ENCODE results near the gene TARBP2.

The TARBP2 gene

GRCh38 chr12:53524476-53524875 is 23.4 kb downstream of the TARBP2 start:
- Histone ChIP-seq H3K36me3 (ENCODE audit: control insufficient read depth in 2 of 2, insufficient read depth in 1 of 2, low read length in 2 of 2) (peaks cover 24 to 54% of the 10 kb centered on the region in 2 experiments; a peak in 2 of 3 replicates), H3K9me3 (ENCODE audit: control insufficient read depth, insufficient read depth, low read depth, low read length) (no peaks in the 10 kb centered on the region), H3K4me1 (ENCODE audit: control insufficient read depth, insufficient read depth, low read length) (no peaks in the 10 kb centered on the region), H3K4me3 (ENCODE audit: low read depth, low read length) (no peak overlapping the region), H3K27ac (ENCODE audit: extremely low read depth, low read depth, low read length) (no peak overlapping the region)
- TF ChIP-seq ZNF266 (tag by site-specific recombination; IDR thresholded peaks at IDR 0.05; ENCODE audit: low read depth) (no peak), ZNF48 (tag by site-specific recombination; IDR thresholded peaks at IDR 0.05) (no peak), ZSCAN23 (tag by site-specific recombination; IDR thresholded peaks at IDR 0.05) (no peak)
- CTCF ChIA-PET = interaction anchor here (0.9 kb wide), 1 partner anchor 16 kb away, joined by 3 read pairs; no protein-coding TSS in a partner anchor
- POLR2A ChIA-PET = no interaction called here

DNA sequence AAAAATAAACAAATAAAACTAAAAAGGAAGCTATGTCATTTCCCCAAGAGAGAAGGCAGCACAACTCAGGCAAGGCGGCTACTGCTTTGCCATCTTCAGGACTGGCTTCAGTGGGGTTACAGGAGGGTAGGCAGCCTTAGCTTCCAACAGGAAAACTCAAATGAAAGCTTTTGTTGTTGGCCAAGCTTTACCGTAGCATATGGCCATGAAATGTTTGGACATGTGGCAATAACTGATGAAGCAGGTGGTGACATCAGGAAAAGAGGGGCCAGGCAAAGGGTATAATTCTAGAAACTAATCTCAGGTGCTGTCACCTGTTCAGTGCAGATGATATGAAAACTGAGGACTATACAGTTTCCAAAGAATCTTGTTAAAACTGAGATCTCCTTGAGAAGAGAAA is 29.0 kb downstream of the TARBP2 start:
- ChIA-PET POLR2A (interaction anchor here (0.7 kb wide), 1 partner anchor 195 kb away, joined by 5 read pairs; no protein-coding TSS in a partner anchor), CTCF (interaction anchor here (0.7 kb wide), 1 partner anchor 13 kb away, joined by 4 read pairs; no protein-coding TSS in a partner anchor)
- Histone ChIP-seq H3K27ac (ENCODE audit: extremely low read depth, low read depth, low read length) (no peak overlapping the region), H3K4me3 (ENCODE audit: low read depth, low read length) (no peak overlapping the region), H3K4me1 (ENCODE audit: control insufficient read depth, insufficient read depth, low read length) (no peaks in the 10 kb centered on the region), H3K9me3 (ENCODE audit: control insufficient read depth, insufficient read depth, low read depth, low read length) (no peaks in the 10 kb centered on the region), H3K36me3 (ENCODE audit: control insufficient read depth in 2 of 2, insufficient read depth in 1 of 2, low read length in 2 of 2) (peaks cover 34 to 43% of the 10 kb centered on the region in 2 experiments)
- TF ChIP-seq ZNF548 (tag by site-specific recombination; IDR thresholded peaks at IDR 0.05) (no peak), ZSCAN23 (tag by site-specific recombination; IDR thresholded peaks at IDR 0.05) (no peak), ZNF350 (tag by site-specific recombination; IDR thresholded peaks at IDR 0.05) (no peak), ZNF266 (tag by site-specific recombination; IDR thresholded peaks at IDR 0.05; ENCODE audit: low read depth) (no peak), ZNF391 (tag by site-specific recombination; IDR thresholded peaks at IDR 0.05; ENCODE audit: borderline replicate concordance, low read depth) (no peak), YY2 (tag by site-specific recombination; IDR thresholded peaks at IDR 0.05) (no peak), ZNF324 (tag by site-specific recombination; IDR thresholded peaks at IDR 0.05) (no peak), ZNF2 (tag by site-specific recombination; IDR thresholded peaks at IDR 0.05) (no peak), ZNF362 (tag by site-specific recombination; IDR thresholded peaks at IDR 0.05) (no peak), ZNF202 (tag by site-specific recombination; IDR thresholded peaks at IDR 0.05; ENCODE audit: borderline replicate concordance) (no peak), ZNF157 (tag by site-specific recombination; IDR thresholded peaks at IDR 0.05) (no peak), ZNF654 (tag by site-specific recombination; IDR thresholded peaks at IDR 0.05; ENCODE audit: low read depth) (no peak), GLIS2 (tag by site-specific recombination; IDR thresholded peaks at IDR 0.05) (no peak), GLI2 (tag by site-specific recombination; IDR thresholded peaks at IDR 0.05; ENCODE audit: borderline replicate concordance, low read depth) (no peak), ZNF837 (tag by site-specific recombination; IDR thresholded peaks at IDR 0.05) (no peak), ZNF660 (tag by site-specific recombination; IDR thresholded peaks at IDR 0.05) (no peak), ZNF138 (tag by site-specific recombination; IDR thresholded peaks at IDR 0.05; ENCODE audit: borderline replicate concordance) (no peak)

DNA sequence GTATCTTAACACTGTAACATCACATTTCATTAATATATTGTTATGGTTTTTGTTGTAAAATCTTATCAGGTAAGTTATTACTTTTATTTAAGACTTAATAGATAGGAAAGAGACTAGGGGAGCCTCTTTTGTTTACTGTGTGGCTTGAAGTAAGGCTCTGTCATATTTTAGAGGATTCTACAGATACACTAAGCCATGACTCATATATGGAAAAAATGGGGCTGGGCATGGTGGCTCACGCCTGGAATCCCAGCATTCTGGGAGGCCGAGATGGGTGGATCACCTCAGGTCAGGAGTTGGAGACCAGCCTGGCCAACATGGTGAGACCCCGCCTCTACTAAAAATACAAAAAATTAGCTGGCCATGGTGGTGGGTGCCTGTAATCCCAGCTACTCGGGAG is 29.8 kb downstream of the TARBP2 start:
- POLR2A ChIA-PET = no interaction called here
- TF ChIP-seq ZNF660 (tag by site-specific recombination; IDR thresholded peaks at IDR 0.05) (no peak), ZFP37 (tag by site-specific recombination; IDR thresholded peaks at IDR 0.05) (no peak), ZNF24 (tag by site-specific recombination; IDR thresholded peaks at IDR 0.05) (no peak), ZNF558 (tag by site-specific recombination; IDR thresholded peaks at IDR 0.05) (no peak), ZNF701 (tag by site-specific recombination; IDR thresholded peaks at IDR 0.05) (no peak), ZNF571 (tag by site-specific recombination; IDR thresholded peaks at IDR 0.05) (no peak)
- Histone ChIP-seq H3K4me1 (ENCODE audit: control insufficient read depth, insufficient read depth, low read length) (no peaks in the 10 kb centered on the region), H3K27ac (ENCODE audit: extremely low read depth, low read depth, low read length) (no peak overlapping the region), H3K4me3 (ENCODE audit: low read depth, low read length) (no peak overlapping the region), H3K36me3 (ENCODE audit: control insufficient read depth in 2 of 2, insufficient read depth in 1 of 2, low read length in 2 of 2) (peaks cover 36 to 47% of the 10 kb centered on the region in 2 experiments), H3K9me3 (ENCODE audit: control insufficient read depth, insufficient read depth, low read depth, low read length) (no peaks in the 10 kb centered on the region)
- CTCF ChIA-PET = interaction anchor here (0.6 to 0.9 kb wide), 3 partner anchors 10 to 215 kb away, joined by 3 to 10 read pairs (median 3); no protein-coding TSS in a partner anchor

Measured in HEK293 (cell line).